ENCODE data around the gene DUSP14.

Gene DUSP14

DNA sequence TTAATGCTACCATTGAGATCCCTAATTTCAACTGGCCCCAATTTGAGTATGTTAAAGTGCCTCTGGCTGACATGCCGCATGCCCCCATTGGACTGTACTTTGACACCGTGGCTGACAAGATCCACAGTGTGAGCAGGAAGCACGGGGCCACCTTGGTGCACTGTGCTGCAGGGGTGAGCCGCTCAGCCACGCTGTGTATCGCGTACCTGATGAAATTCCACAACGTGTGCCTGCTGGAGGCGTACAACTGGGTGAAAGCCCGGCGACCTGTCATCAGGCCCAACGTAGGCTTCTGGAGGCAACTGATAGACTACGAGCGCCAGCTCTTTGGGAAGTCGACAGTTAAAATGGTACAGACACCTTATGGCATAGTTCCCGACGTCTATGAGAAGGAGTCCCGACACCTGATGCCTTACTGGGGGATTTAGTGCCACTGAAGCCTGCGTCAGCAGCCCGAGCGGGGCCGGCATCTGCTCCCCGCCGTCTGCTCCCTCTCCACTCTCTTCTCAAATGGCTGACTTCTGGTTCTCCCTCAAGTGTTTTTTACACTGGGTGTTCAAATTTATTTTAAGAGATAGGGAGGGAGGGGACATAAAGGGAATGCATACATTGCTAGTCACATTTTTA, 22.9 kb downstream of the DUSP14 start:
- no peak overlapping the region for H3K27ac ChIP-seq (replicated peaks)
- H3K27me3 ChIP-seq (ENCODE audit: insufficient read depth, poor library complexity, severe bottlenecking) = no peaks in the 10 kb centered on the region
- TF ChIP-seq GABPA (IDR thresholded peaks at IDR 0.05; ENCODE audit: low read depth) = no peak
- TF ChIP-seq, protein P1, sequence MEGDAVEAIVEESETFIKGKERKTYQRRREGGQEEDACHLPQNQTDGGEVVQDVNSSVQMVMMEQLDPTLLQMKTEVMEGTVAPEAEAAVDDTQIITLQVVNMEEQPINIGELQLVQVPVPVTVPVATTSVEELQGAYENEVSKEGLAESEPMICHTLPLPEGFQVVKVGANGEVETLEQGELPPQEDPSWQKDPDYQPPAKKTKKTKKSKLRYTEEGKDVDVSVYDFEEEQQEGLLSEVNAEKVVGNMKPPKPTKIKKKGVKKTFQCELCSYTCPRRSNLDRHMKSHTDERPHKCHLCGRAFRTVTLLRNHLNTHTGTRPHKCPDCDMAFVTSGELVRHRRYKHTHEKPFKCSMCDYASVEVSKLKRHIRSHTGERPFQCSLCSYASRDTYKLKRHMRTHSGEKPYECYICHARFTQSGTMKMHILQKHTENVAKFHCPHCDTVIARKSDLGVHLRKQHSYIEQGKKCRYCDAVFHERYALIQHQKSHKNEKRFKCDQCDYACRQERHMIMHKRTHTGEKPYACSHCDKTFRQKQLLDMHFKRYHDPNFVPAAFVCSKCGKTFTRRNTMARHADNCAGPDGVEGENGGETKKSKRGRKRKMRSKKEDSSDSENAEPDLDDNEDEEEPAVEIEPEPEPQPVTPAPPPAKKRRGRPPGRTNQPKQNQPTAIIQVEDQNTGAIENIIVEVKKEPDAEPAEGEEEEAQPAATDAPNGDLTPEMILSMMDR (IDR thresholded peaks at IDR 0.05; ENCODE audit: insufficient read depth, low read length) = no peak
- TF ChIP-seq POLR2AphosphoS5 (IDR thresholded peaks at IDR 0.05; ENCODE audit: low read depth) = no peak
- TF ChIP-seq, protein P2, sequence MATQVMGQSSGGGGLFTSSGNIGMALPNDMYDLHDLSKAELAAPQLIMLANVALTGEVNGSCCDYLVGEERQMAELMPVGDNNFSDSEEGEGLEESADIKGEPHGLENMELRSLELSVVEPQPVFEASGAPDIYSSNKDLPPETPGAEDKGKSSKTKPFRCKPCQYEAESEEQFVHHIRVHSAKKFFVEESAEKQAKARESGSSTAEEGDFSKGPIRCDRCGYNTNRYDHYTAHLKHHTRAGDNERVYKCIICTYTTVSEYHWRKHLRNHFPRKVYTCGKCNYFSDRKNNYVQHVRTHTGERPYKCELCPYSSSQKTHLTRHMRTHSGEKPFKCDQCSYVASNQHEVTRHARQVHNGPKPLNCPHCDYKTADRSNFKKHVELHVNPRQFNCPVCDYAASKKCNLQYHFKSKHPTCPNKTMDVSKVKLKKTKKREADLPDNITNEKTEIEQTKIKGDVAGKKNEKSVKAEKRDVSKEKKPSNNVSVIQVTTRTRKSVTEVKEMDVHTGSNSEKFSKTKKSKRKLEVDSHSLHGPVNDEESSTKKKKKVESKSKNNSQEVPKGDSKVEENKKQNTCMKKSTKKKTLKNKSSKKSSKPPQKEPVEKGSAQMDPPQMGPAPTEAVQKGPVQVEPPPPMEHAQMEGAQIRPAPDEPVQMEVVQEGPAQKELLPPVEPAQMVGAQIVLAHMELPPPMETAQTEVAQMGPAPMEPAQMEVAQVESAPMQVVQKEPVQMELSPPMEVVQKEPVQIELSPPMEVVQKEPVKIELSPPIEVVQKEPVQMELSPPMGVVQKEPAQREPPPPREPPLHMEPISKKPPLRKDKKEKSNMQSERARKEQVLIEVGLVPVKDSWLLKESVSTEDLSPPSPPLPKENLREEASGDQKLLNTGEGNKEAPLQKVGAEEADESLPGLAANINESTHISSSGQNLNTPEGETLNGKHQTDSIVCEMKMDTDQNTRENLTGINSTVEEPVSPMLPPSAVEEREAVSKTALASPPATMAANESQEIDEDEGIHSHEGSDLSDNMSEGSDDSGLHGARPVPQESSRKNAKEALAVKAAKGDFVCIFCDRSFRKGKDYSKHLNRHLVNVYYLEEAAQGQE (IDR thresholded peaks at IDR 0.05; ENCODE audit: insufficient replicate concordance, low read depth) = no peak
- no peak for TF ChIP-seq SPI1 (IDR thresholded peaks at IDR 0.05; ENCODE audit: borderline replicate concordance, low read depth)
- no peak overlapping the region for H3K4me3 ChIP-seq (replicated peaks; ENCODE audit: insufficient read depth, low read length)
- DNase-seq (ENCODE audit: low read depth in 1 of 2, low spot score in 1 of 2) = no peak

GRCh38 chr17:37513711-37514110, 24.0 kb downstream of the DUSP14 start:
- DNase-seq (ENCODE audit: low read depth in 1 of 2, low spot score in 1 of 2) = no peak
- Histone ChIP-seq H3K27me3 (ENCODE audit: insufficient read depth, poor library complexity, severe bottlenecking) (no peaks in the 10 kb centered on the region), H3K4me3 (replicated peaks; ENCODE audit: insufficient read depth, low read length) (no peak overlapping the region), H3K27ac (replicated peaks) (no peak overlapping the region)
- no peak for TF ChIP-seq POLR2AphosphoS5 (IDR thresholded peaks at IDR 0.05; ENCODE audit: low read depth)
- TF ChIP-seq, protein P2 (IDR thresholded peaks at IDR 0.05; ENCODE audit: insufficient replicate concordance, low read depth) = no peak
- no peak for TF ChIP-seq SPI1 (IDR thresholded peaks at IDR 0.05; ENCODE audit: borderline replicate concordance, low read depth)
- TF ChIP-seq, protein P1 (IDR thresholded peaks at IDR 0.05; ENCODE audit: insufficient read depth, low read length) = no peak
- no peak for TF ChIP-seq GABPA (IDR thresholded peaks at IDR 0.05; ENCODE audit: low read depth)

GRCh38 chr17:37516127-37516571, 26.5 kb downstream of the DUSP14 start:
- Histone ChIP-seq H3K4me3 (replicated peaks; ENCODE audit: insufficient read depth, low read length) (no peak overlapping the region), H3K27me3 (ENCODE audit: insufficient read depth, poor library complexity, severe bottlenecking) (no peaks in the 10 kb centered on the region), H3K27ac (replicated peaks) (no peak overlapping the region)
- TF ChIP-seq POLR2AphosphoS5 (IDR thresholded peaks at IDR 0.05; ENCODE audit: low read depth) (no peak), SPI1 (IDR thresholded peaks at IDR 0.05; ENCODE audit: borderline replicate concordance, low read depth) (no peak), GABPA (IDR thresholded peaks at IDR 0.05; ENCODE audit: low read depth) (no peak)
- TF ChIP-seq, protein P2 (IDR thresholded peaks at IDR 0.05; ENCODE audit: insufficient replicate concordance, low read depth) = no peak
- TF ChIP-seq, protein P1 (IDR thresholded peaks at IDR 0.05; ENCODE audit: insufficient read depth, low read length) = no peak
- DNase-seq (ENCODE audit: low read depth in 1 of 2, low spot score in 1 of 2) = no peak
